HG03565 (cell line): ENCODE data around the gene LRRC61.
"Not testable (repeated sequence)": the region's sequence is repeated elsewhere in the genome, so short reads cannot be mapped to it uniquely, and the experiment has no call there.

ENCODE experiments used
- ATAC-seq: cut with Tn5 transposase; IDR thresholded peaks from one replicate; pipeline ENCODE4 v1.9.1; 2021; ENCODE audit warnings: mild to moderate bottlenecking, moderate library complexity; ENCODE audit not compliant: unreplicated experiment

The LRRC61 gene

GRCh38 chr7:150381096-150381495 lies 57.9 kb downstream of the LRRC61 start:
- ATAC-seq: no peak

- no peak for ATAC-seq
Observed at GRCh38 chr7:150381785-150382122, 58.6 kb downstream of the LRRC61 start.

- ATAC-seq: no peak
Observed at GRCh38 chr7:150382123-150382843, 59.1 kb downstream of the LRRC61 start.

GRCh38 chr7:150382844-150383225 lies 59.7 kb downstream of the LRRC61 start:
- ATAC-seq: no peak

- no peak for ATAC-seq
Observed at GRCh38 chr7:150383710-150384397, 60.7 kb downstream of the LRRC61 start.

- ATAC-seq: no peak
Observed at GRCh38 chr7:150384406-150385301, 61.5 kb downstream of the LRRC61 start.

GRCh38 chr7:150385302-150385723 lies 62.2 kb downstream of the LRRC61 start:
- no peak for ATAC-seq

GRCh38 chr7:150385884-150386283 lies 62.7 kb downstream of the LRRC61 start:
- ATAC-seq: not testable (repeated sequence)
